GM12878 (cell line): Measurements from ENCODE around the gene CCDC190. TPM values are rescaled to one million over a fixed set of nuclear protein-coding genes. Genes with fewer than 3 reads are reported as not detected.

Source experiments
- BCL3 ChIP-seq: IDR thresholded peaks from 2 replicates; pipeline ENCODE4 v1.6.1; 2011; ENCODE audit warnings: borderline replicate concordance, low read depth, mild to moderate bottlenecking, moderate library complexity, low read length; ENCODE audit not compliant: insufficient read depth, poor library complexity, severe bottlenecking
- CEBPB ChIP-seq, 2 experiments: fragments of 150-350 bp in 1 of 2; IDR thresholded peaks; 2 replicates each; pipeline ENCODE4 v1.6.1; 2012 to 2014; ENCODE audit warnings: low read depth in 2 of 2, low read length in 2 of 2, borderline replicate concordance in 1 of 2, inconsistent platforms in 1 of 2
- E4F1 ChIP-seq: fragments of 450-650 bp; IDR thresholded peaks from 2 replicates; pipeline ENCODE4 v1.6.1; 2018; ENCODE audit warnings: borderline replicate concordance, mild to moderate bottlenecking; ENCODE audit not compliant: partially characterized antibody
- IRF3 ChIP-seq: fragments of 450-650 bp; IDR thresholded peaks from 2 replicates; pipeline ENCODE4 v1.6.1; 2014; ENCODE audit warnings: mild to moderate bottlenecking
- KAT2A ChIP-seq: conservative IDR thresholded peaks from 2 replicates; pipeline ENCODE4 v1.6.1; 2011; ENCODE audit warnings: low read depth, low read length; ENCODE audit not compliant: control insufficient read depth
- KLF5 ChIP-seq: fragments of 450-650 bp; IDR thresholded peaks from 2 replicates; pipeline ENCODE4 v1.6.1; 2014; ENCODE audit warnings: mild to moderate bottlenecking; ENCODE audit not compliant: partially characterized antibody
- PML ChIP-seq: IDR thresholded peaks from 2 replicates; pipeline ENCODE4 v1.6.1; 2012; ENCODE audit warnings: low read length, inconsistent platforms
- RB1 ChIP-seq: fragments of 450-650 bp; formaldehyde crosslinking; IDR thresholded peaks from 2 replicates; pipeline ENCODE4 v1.6.1; 2017; ENCODE audit warnings: mild to moderate bottlenecking, borderline replicate concordance
- RELA ChIP-seq: fragments of 450-650 bp; IDR thresholded peaks from 2 replicates; pipeline ENCODE4 v1.8.0; 2014; ENCODE audit warnings: borderline replicate concordance; ENCODE audit not compliant: partially characterized antibody
- SMAD1 ChIP-seq: fragments of 450-650 bp; IDR thresholded peaks from 2 replicates; pipeline ENCODE4 v1.6.1; 2018; ENCODE audit warnings: mild to moderate bottlenecking, low read depth; ENCODE audit not compliant: partially characterized antibody
- SRF ChIP-seq, 2 experiments: IDR thresholded peaks; 2 replicates each; pipeline ENCODE4 v1.6.1; 2011; ENCODE audit warnings: low read depth in 2 of 2, low read length in 2 of 2, mild to moderate bottlenecking in 1 of 2, moderate library complexity in 1 of 2
- TAF1 ChIP-seq: IDR thresholded peaks from 2 replicates; pipeline ENCODE4 v1.6.1; 2011; ENCODE audit warnings: mild to moderate bottlenecking, low read depth, low read length, borderline replicate concordance
- polyA plus RNA-seq, 11 experiments: library from polyadenylated mRNA; depleted of rRNA in 4 of 11; unstranded in 6 of 11; stranded (reverse) in 5 of 11; fragments of >200 nt; fragmentation: Nextera tagmentation in 4 of 11; fragmentation: Illumina TruSeq in 1 of 11; extraction: Ambion mirVana in 4 of 11; extraction: Trizol in 1 of 11; gene quantifications; 1 replicate in 1 of 11; 2 replicates in 10 of 11; pipeline versions ENCODE4 v1.2.1 to v1.2.3, GENCODE V29; 2011 to 2016; ENCODE audit warnings: inconsistent platforms in 2 of 11, missing spikeins in 2 of 11, low read depth in 1 of 11
- total RNA-seq, 4 experiments: library from RNA; depleted of rRNA in 3 of 4; stranded (reverse); fragments of >200 nt in 3 of 4; fragmentation: Illumina TruSeq in 1 of 4; extraction: Trizol in 1 of 4; gene quantifications; 2 replicates each; pipeline versions ENCODE4 v1.2.1 to v1.2.3, GENCODE V29; 2013 to 2021

Gene CCDC190
- total and polyA plus RNA-seq, 10 of the 15 experiments (the other 5 are each of a cell fraction or from before 2014, with no cell fraction given): not detected

GRCh38 chr1:162884831-162885230 lies 23.9 kb upstream of the CCDC190 start (continued):
- no peak for TF ChIP-seq CEBPB (IDR thresholded peaks at IDR 0.05; ENCODE audit: borderline replicate concordance in 1 of 2, low read depth in 2 of 2, low read length in 2 of 2)
- no peak for TF ChIP-seq TAF1
- no peak for TF ChIP-seq KAT2A
- no peak for TF ChIP-seq RELA
- no peak for TF ChIP-seq KLF5
- no peak for TF ChIP-seq SRF (IDR thresholded peaks at IDR 0.05; ENCODE audit: low read depth in 2 of 2, low read length in 2 of 2)
- TF ChIP-seq BCL3: no peak
- TF ChIP-seq PML: no peak
- no peak for TF ChIP-seq RB1
- TF ChIP-seq E4F1: no peak
- TF ChIP-seq IRF3: no peak
- no peak for TF ChIP-seq SMAD1
